ENCODE results near the gene PSME3IP1. TPM values are rescaled to one million over a fixed set of nuclear protein-coding genes. Genes with fewer than 3 reads are reported as not detected.

Gene PSME3IP1
- total and polyA plus RNA-seq, 12 donors, result 32.9 to 129 (median 67.8) TPM

- no peak for DNase-seq
- Histone ChIP-seq H3K36me3 (replicated peaks in 1 of 2) (peaks cover 0 to 29% of the 10 kb centered on the region in 2 donors), H3K27ac (no peak overlapping the region), H3K9me3 (replicated peaks in 1 of 3) (no peaks in the 10 kb centered on the region), H3K27me3 (no peaks in the 10 kb centered on the region), H3K4me1 (replicated peaks in 1 of 2) (peaks cover 0 to 20% of the 10 kb centered on the region in 2 donors), H3K4me3 (no peak overlapping the region)
- TF ChIP-seq CTCF (IDR thresholded peaks at IDR 0.05), result no peak
- TF ChIP-seq POLR2A (IDR thresholded peaks at IDR 0.05), result no peak
- intact Hi-C loops (cut with DNase I), result no loop called here
- WGBS, 4 donors, result 63 to 80% (median 70%) methylated on average over 2 of the region's 2 CpGs
These were observed 34.5 kb downstream of the PSME3IP1 start for GRCh38 chr16:57151369-57151768.

GRCh38 chr16:57150682-57151330 is 35.0 kb downstream of the PSME3IP1 start:
- no peak for TF ChIP-seq CTCF (IDR thresholded peaks at IDR 0.05)
- TF ChIP-seq POLR2A (IDR thresholded peaks at IDR 0.05), result no peak
- Histone ChIP-seq H3K27me3 (no peaks in the 10 kb centered on the region), H3K27ac (no peak overlapping the region), H3K36me3 (replicated peaks in 1 of 2) (peaks cover 0 to 28% of the 10 kb centered on the region in 2 donors), H3K9me3 (replicated peaks in 1 of 3) (no peaks in the 10 kb centered on the region), H3K4me3 (no peak overlapping the region), H3K4me1 (replicated peaks in 1 of 2) (peaks cover 0 to 20% of the 10 kb centered on the region in 2 donors)
- DNase-seq, result no peak
- intact Hi-C loops (cut with DNase I), result no loop called here
- WGBS, 4 donors, result 84 to 94% (median 90%) methylated on average over 8 to 9 of the region's 9 CpGs

GRCh38 chr16:57149391-57149790 is 36.4 kb downstream of the PSME3IP1 start:
- intact Hi-C loops (cut with DNase I), result no loop called here
- Histone ChIP-seq H3K27ac (no peak overlapping the region), H3K9me3 (replicated peaks in 1 of 3) (no peaks in the 10 kb centered on the region), H3K36me3 (replicated peaks in 1 of 2) (peaks cover 0 to 20% of the 10 kb centered on the region in 2 donors), H3K4me3 (no peak overlapping the region), H3K4me1 (replicated peaks in 1 of 2) (peaks cover 0 to 26% of the 10 kb centered on the region in 2 donors), H3K27me3 (no peaks in the 10 kb centered on the region)
- no peak for DNase-seq
- TF ChIP-seq POLR2A (IDR thresholded peaks at IDR 0.05), result no peak
- WGBS, 4 donors, result 96 to 99% (median 98%) methylated on average over 9 to 10 of the region's 10 CpGs

GRCh38 chr16:57148481-57148880 is 37.4 kb downstream of the PSME3IP1 start:
- Histone ChIP-seq H3K27ac (peak overlapping the region in 2 of 5 donors; percentile 28 to 67), H3K9me3 (replicated peaks in 1 of 3) (no peaks in the 10 kb centered on the region), H3K4me3 (no peak overlapping the region), H3K36me3 (replicated peaks in 1 of 2) (peaks cover 0 to 11% of the 10 kb centered on the region in 2 donors), H3K4me1 (replicated peaks in 1 of 2) (peaks cover 0 to 30% of the 10 kb centered on the region in 2 donors), H3K27me3 (no peaks in the 10 kb centered on the region)
- WGBS, 4 donors, result 94 to 99% (median 94%) methylated on average over 6 of the region's 6 CpGs
- no peak for DNase-seq
- intact Hi-C loops (cut with DNase I), result no loop called here
- no peak for TF ChIP-seq CTCF (IDR thresholded peaks at IDR 0.05)
- no peak for TF ChIP-seq POLR2A (IDR thresholded peaks at IDR 0.05)

All from adrenal gland (tissue), 12 donors.